A549 (cell line): ENCODE measurements around the gene GALNT7.

Source experiments
- CEBPB ChIP-seq, 2 experiments: fragments of >200 bp in 1 of 2; sonication (Bioruptor Twin) in 1 of 2; formaldehyde crosslinking in 1 of 2; IDR thresholded peaks; 2 replicates each; pipeline ENCODE4 v1.6.1; 2012 to 2016
- JUNB ChIP-seq: fragments of >200 bp; sonication (Bioruptor Twin); formaldehyde crosslinking; IDR thresholded peaks from 2 replicates; pipeline ENCODE4 v1.6.1; 2016
- PHF8 ChIP-seq: fragments of 200-600 bp; sonication (generic); IDR thresholded peaks from 2 replicates; pipeline ENCODE4 v1.6.1; 2016; ENCODE audit warnings: low read depth, mild to moderate bottlenecking, antibody characterized with exemption, moderate library complexity, borderline replicate concordance

DNA sequence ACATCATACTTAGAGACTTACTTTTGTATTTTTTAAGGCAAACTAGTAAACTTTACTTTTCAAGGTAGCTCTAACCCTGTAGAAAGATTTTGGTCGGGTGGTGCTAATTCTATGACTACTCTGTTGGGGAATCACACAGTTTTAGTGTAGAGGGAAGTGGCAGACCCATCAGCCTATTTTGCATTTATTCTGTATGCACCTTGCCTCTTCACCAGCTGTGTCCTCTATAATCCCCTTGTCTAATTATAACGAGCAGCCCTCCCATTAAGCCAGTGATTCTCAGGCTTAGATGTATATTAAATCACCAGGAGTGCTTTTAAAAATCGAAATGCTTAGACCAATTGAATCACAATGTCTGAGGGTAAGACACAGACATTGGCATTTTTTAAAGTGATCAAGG lies 78.1 kb downstream of the GALNT7 start:
- TF ChIP-seq CEBPB (IDR thresholded peaks at IDR 0.05) (no peak), PHF8 (no peak), JUNB (no peak)
